BLaER1 (cell line): Measurements from ENCODE around the gene PTPRE.

Source experiments
- H3K27ac ChIP-seq: shearing (Covaris generic); formaldehyde crosslinking; 2 replicates; pipeline ENCODE4 v1.8.1; 2022
- H3K27me3 ChIP-seq: shearing (Covaris generic); formaldehyde crosslinking; 2 replicates; pipeline ENCODE4 v1.8.1; 2022
- H3K36me3 ChIP-seq: shearing (Covaris generic); formaldehyde crosslinking; 2 replicates; pipeline ENCODE4 v1.8.1; 2022
- H3K4me1 ChIP-seq: shearing (Covaris generic); formaldehyde crosslinking; 2 replicates; pipeline ENCODE4 v1.8.1; 2022
- H3K4me2 ChIP-seq: shearing (Covaris generic); formaldehyde crosslinking; 2 replicates; pipeline ENCODE4 v1.8.1; 2022
- H3K4me3 ChIP-seq: shearing (Covaris generic); formaldehyde crosslinking; 2 replicates; pipeline ENCODE4 v1.8.1; 2022
- H3K9ac ChIP-seq: shearing (Covaris generic); formaldehyde crosslinking; 2 replicates; pipeline ENCODE4 v1.8.1; 2022
- H3K9me3 ChIP-seq: shearing (Covaris generic); formaldehyde crosslinking; 2 replicates; pipeline ENCODE4 v1.8.1; 2022
- H4K20me1 ChIP-seq: shearing (Covaris generic); formaldehyde crosslinking; 2 replicates; pipeline ENCODE4 v1.8.1; 2022
- Cebpa-rat ChIP-seq: shearing (Covaris generic); IDR thresholded peaks from 2 replicates; pipeline ENCODE4 v1.8.1; 2022

The PTPRE gene

GRCh38 chr10:128095027-128095752 is 188.3 kb downstream of the PTPRE start:
- no peaks in the 10 kb centered on the region for H3K9me3 ChIP-seq
- H3K4me1 ChIP-seq: peaks cover 25% of the 10 kb centered on the region
- H4K20me1 ChIP-seq: peaks cover 50% of the 10 kb centered on the region
- peaks cover 51% of the 10 kb centered on the region for H3K36me3 ChIP-seq
- H3K27ac ChIP-seq: no peak overlapping the region
- H3K9ac ChIP-seq: no peak overlapping the region
- H3K4me3 ChIP-seq: no peak overlapping the region
- no peaks in the 10 kb centered on the region for H3K27me3 ChIP-seq
- H3K4me2 ChIP-seq: 0 out of 2 replicates have a peak overlapping the region, but pooled peaks have one; percentile 33
- no peak for TF ChIP-seq Cebpa-rat

- no peak for TF ChIP-seq Cebpa-rat
- H4K20me1 ChIP-seq: peaks cover 57% of the 10 kb centered on the region
- H3K4me2 ChIP-seq: peak overlapping the region; percentile 33
- no peak overlapping the region for H3K4me3 ChIP-seq
- H3K4me1 ChIP-seq: peaks cover 25% of the 10 kb centered on the region
- no peak overlapping the region for H3K27ac ChIP-seq
- no peaks in the 10 kb centered on the region for H3K27me3 ChIP-seq
- H3K36me3 ChIP-seq: peaks cover 58% of the 10 kb centered on the region
- H3K9me3 ChIP-seq: no peaks in the 10 kb centered on the region
- no peak overlapping the region for H3K9ac ChIP-seq
Measured at GRCh38 chr10:128095753-128096469, 189.0 kb downstream of the PTPRE start.

- Histone ChIP-seq H3K9ac (no peak overlapping the region), H3K4me3 (no peak overlapping the region), H3K4me2 (peak overlapping the region; percentile 12; the same call in 1 of the 2 replicates), H3K27ac (no peak overlapping the region), H3K9me3 (no peaks in the 10 kb centered on the region), H3K27me3 (no peaks in the 10 kb centered on the region), H4K20me1 (peaks cover 64% of the 10 kb centered on the region), H3K36me3 (peaks cover 66% of the 10 kb centered on the region), H3K4me1 (peaks cover 25% of the 10 kb centered on the region)
- no peak for TF ChIP-seq Cebpa-rat
Measured at GRCh38 chr10:128096486-128097199, 189.7 kb downstream of the PTPRE start.

- Histone ChIP-seq H3K9ac (no peak overlapping the region), H3K36me3 (peaks cover 77% of the 10 kb centered on the region), H3K4me1 (peaks cover 25% of the 10 kb centered on the region), H3K4me3 (no peak overlapping the region), H3K27me3 (no peaks in the 10 kb centered on the region), H3K4me2 (no peak overlapping the region), H4K20me1 (peaks cover 69% of the 10 kb centered on the region), H3K9me3 (no peaks in the 10 kb centered on the region), H3K27ac (no peak overlapping the region)
- no peak for TF ChIP-seq Cebpa-rat
Measured at GRCh38 chr10:128097783-128098182, 190.9 kb downstream of the PTPRE start.

- H3K9me3 ChIP-seq: no peaks in the 10 kb centered on the region
- H3K36me3 ChIP-seq: peaks cover 86% of the 10 kb centered on the region
- no peak for TF ChIP-seq Cebpa-rat
- H3K4me1 ChIP-seq: peaks cover 33% of the 10 kb centered on the region
- H4K20me1 ChIP-seq: peaks cover 77% of the 10 kb centered on the region
- no peak overlapping the region for H3K27ac ChIP-seq
- H3K9ac ChIP-seq: no peak overlapping the region
- no peak overlapping the region for H3K4me2 ChIP-seq
- H3K27me3 ChIP-seq: no peaks in the 10 kb centered on the region
- H3K4me3 ChIP-seq: no peak overlapping the region
Measured at GRCh38 chr10:128098631-128099030, 191.7 kb downstream of the PTPRE start.

- TF ChIP-seq Cebpa-rat: no peak
- Histone ChIP-seq H3K36me3 (peaks cover 95% of the 10 kb centered on the region), H3K27ac (no peak overlapping the region)
Measured at GRCh38 chr10:128099901-128100300, 193.0 kb downstream of the PTPRE start.

GRCh38 chr10:128101901-128102300 is 195.0 kb downstream of the PTPRE start:
- Histone ChIP-seq H3K9ac (no peak overlapping the region), H3K9me3 (no peaks in the 10 kb centered on the region), H3K4me2 (no peak overlapping the region), H3K27me3 (no peaks in the 10 kb centered on the region), H3K4me3 (no peak overlapping the region), H3K4me1 (peaks cover 19% of the 10 kb centered on the region), H4K20me1 (peaks cover 78% of the 10 kb centered on the region), H3K36me3 (peaks cover 100% of the 10 kb centered on the region), H3K27ac (no peak overlapping the region)
- no peak for TF ChIP-seq Cebpa-rat

More at GRCh38 chr10:128099901-128100300, 193.0 kb downstream of the PTPRE start:
- peaks cover 35% of the 10 kb centered on the region for H3K4me1 ChIP-seq
- H3K4me2 ChIP-seq: no peak overlapping the region
- no peaks in the 10 kb centered on the region for H3K9me3 ChIP-seq
- H3K27me3 ChIP-seq: no peaks in the 10 kb centered on the region
- no peak overlapping the region for H3K4me3 ChIP-seq
- H4K20me1 ChIP-seq: peaks cover 90% of the 10 kb centered on the region
- no peak overlapping the region for H3K9ac ChIP-seq

GRCh38 chr10:128102480-128103228 is 195.8 kb downstream of the PTPRE start:
- no peak overlapping the region for H3K4me3 ChIP-seq
- H3K27me3 ChIP-seq: no peaks in the 10 kb centered on the region
- H3K27ac ChIP-seq: 0 out of 2 replicates have a peak overlapping the region, but pooled peaks have one; percentile 5
- TF ChIP-seq Cebpa-rat: no peak
- H3K36me3 ChIP-seq: peaks cover 100% of the 10 kb centered on the region
- no peak overlapping the region for H3K9ac ChIP-seq
- H3K4me2 ChIP-seq: no peak overlapping the region
- H3K9me3 ChIP-seq: no peaks in the 10 kb centered on the region
- peaks cover 71% of the 10 kb centered on the region for H4K20me1 ChIP-seq
- H3K4me1 ChIP-seq: peaks cover 12% of the 10 kb centered on the region; the same call in 1 of the 2 replicates

GRCh38 chr10:128103229-128103714 is 196.4 kb downstream of the PTPRE start:
- H3K4me2 ChIP-seq: no peak overlapping the region
- H3K4me1 ChIP-seq: peaks cover 10% of the 10 kb centered on the region; the same call in 1 of the 2 replicates
- H3K27me3 ChIP-seq: no peaks in the 10 kb centered on the region
- peaks cover 100% of the 10 kb centered on the region for H3K36me3 ChIP-seq
- H3K9ac ChIP-seq: no peak overlapping the region
- no peaks in the 10 kb centered on the region for H3K9me3 ChIP-seq
- H3K4me3 ChIP-seq: no peak overlapping the region
- 0 out of 2 replicates have a peak overlapping the region, but pooled peaks have one; percentile 5 for H3K27ac ChIP-seq
- peaks cover 71% of the 10 kb centered on the region for H4K20me1 ChIP-seq
- TF ChIP-seq Cebpa-rat: no peak
